Posterior vena cava (tissue), 2 donors: ENCODE data around the gene MIF4GD. TPM values are rescaled to one million over a fixed set of nuclear protein-coding genes. Genes with fewer than 3 reads are reported as not detected.
"Not testable (repeated sequence)": the region's sequence is repeated elsewhere in the genome, so short reads cannot be mapped to it uniquely, and the experiment has no call there.

Source experiments
- DNase-seq: peaks from one replicate; pipeline ENCODE4 v3.0.0-alpha.2; 2020; ENCODE audit warnings: low spot score
- intact Hi-C, 2 donors: fragments of 100-400 bp; cut with DNase I; formaldehyde crosslinking; loops; one replicate each; pipeline versions ENCODE4 v1.14.1 to v1.14.2; 2022 to 2023
- total RNA-seq, 2 donors: library from RNA; stranded (reverse); fragmentation: NEBNext Ultra II Directional; extraction: Animal tissue kit (Norgen Biotek cat#: 25700); gene quantifications; one replicate each; pipeline ENCODE4 v1.2.1, GENCODE V29; 2021
- donor health status: DM: yes; HTN: yes; CAD: no.
- donor health status: DM: yes; HTN: yes; CAD: no.

MIF4GD gene
- total RNA-seq, 2 donors from 2014 or later: 25.2 to 27.3 TPM

- DNase-seq: no peak
- intact Hi-C loops: no loop called here
Measured at GRCh38 chr17:75265614-75266315, 5.3 kb downstream of the MIF4GD start.

- intact Hi-C loops: no loop called here
- no peak for DNase-seq
Measured at GRCh38 chr17:75263055-75263454, 8.0 kb downstream of the MIF4GD start.

GRCh38 chr17:75262112-75262606, 8.9 kb downstream of the MIF4GD start:
- intact Hi-C loops: no loop called here
- DNase-seq: no peak

GRCh38 chr17:75261336-75262111, 9.5 kb downstream of the MIF4GD start, which contains the start of the genes GGA3 and MRPS7:
GGA3 (minus strand) TSS chr17:75261606; CDS start chr17:75261587, 19 bp downstream.
MRPS7 (plus strand) TSS chr17:75261879; CDS start chr17:75261901, 22 bp downstream.
- peak; percentile 99 for DNase-seq
- intact Hi-C loops: no loop called here

GRCh38 chr17:75260641-75261335, 10.2 kb downstream of the MIF4GD start:
- DNase-seq: no peak
- intact Hi-C loops: no loop called here

- intact Hi-C loops: not testable (repeated sequence)
Measured at GRCh38 chr17:75257228-75257627, 13.8 kb downstream of the MIF4GD start.

GRCh38 chr17:75255954-75256698, 14.9 kb downstream of the MIF4GD start:
- intact Hi-C loops, DNase-seq: not testable (repeated sequence)

More at GRCh38 chr17:75257228-75257627, 13.8 kb downstream of the MIF4GD start:
- not testable (repeated sequence) for DNase-seq

- DNase-seq: no peak
- intact Hi-C loops: no loop called here
Measured at GRCh38 chr17:75252039-75252816, 18.8 kb downstream of the MIF4GD start.

- DNase-seq: no peak
- intact Hi-C loops: no loop called here
Measured at GRCh38 chr17:75250009-75250471, 21.0 kb downstream of the MIF4GD start.

- intact Hi-C loops: no loop called here
- DNase-seq: no peak
Measured at GRCh38 chr17:75249564-75249963, 21.5 kb downstream of the MIF4GD start.

GRCh38 chr17:75246404-75246803, 24.6 kb downstream of the MIF4GD start:
- intact Hi-C loops: no loop called here
- no peak for DNase-seq

GRCh38 chr17:75245011-75245410, 26.0 kb downstream of the MIF4GD start:
- intact Hi-C loops: no loop called here

GRCh38 chr17:75244133-75244866, 26.7 kb downstream of the MIF4GD start:
- DNase-seq: no peak
- intact Hi-C loops: no loop called here

More at GRCh38 chr17:75245011-75245410, 26.0 kb downstream of the MIF4GD start:
- DNase-seq: no peak

GRCh38 chr17:75242461-75243042, 28.5 kb downstream of the MIF4GD start:
- intact Hi-C loops: no loop called here
- no peak for DNase-seq

GRCh38 chr17:75241996-75242460, 29.0 kb downstream of the MIF4GD start:
- intact Hi-C loops: no loop called here
- no peak for DNase-seq

- DNase-seq: no peak
Measured at GRCh38 chr17:75241502-75241901, 29.5 kb downstream of the MIF4GD start.

GRCh38 chr17:75241143-75241430, 29.9 kb downstream of the MIF4GD start:
- no peak for DNase-seq
- intact Hi-C loops: no loop called here

More at GRCh38 chr17:75241502-75241901, 29.5 kb downstream of the MIF4GD start:
- intact Hi-C loops: no loop called here
